Measurements from ENCODE around the gene EFNB3. TPM values are rescaled to one million over a fixed set of nuclear protein-coding genes. Genes with fewer than 3 reads are reported as not detected.

Gene EFNB3
- total RNA-seq, 1 donor from 2014 or later = 0.11 TPM

DNA sequence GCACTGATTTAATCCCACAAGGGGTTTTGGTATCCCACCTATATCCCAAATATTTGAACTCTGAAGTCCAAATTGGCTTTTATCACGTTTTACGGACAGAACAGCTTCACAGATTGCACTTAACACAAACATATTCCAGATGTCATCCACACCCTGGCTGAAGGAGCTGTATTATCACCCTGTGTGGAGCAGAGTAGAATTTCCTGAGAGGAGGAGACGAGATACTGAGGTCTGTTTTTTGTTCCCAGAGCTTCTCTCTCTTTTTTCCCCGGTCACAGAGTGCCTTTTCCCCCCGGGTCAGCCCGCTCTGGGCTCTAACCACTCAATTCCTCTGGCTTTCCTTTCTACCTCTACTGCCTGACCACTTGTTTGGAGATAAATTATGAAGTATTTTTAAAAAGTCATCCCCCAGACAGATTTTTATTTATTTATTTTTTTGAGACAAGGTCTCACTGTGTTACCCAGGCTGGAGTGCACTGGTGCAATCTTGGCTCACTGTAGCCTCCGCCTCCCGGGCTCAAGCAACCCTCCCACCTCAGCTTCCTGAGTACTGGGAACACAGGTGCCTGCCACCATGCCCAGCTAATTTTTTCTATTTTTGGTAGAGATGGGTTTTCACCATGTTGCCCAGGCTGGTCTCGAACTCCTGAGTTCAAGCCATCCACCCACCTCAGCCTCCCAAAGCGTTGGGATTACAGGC, 43.2 kb downstream of the EFNB3 start:
- peak; percentile 50 for ATAC-seq
- intact Hi-C loops (cut with DNase I) = no loop called here

DNA sequence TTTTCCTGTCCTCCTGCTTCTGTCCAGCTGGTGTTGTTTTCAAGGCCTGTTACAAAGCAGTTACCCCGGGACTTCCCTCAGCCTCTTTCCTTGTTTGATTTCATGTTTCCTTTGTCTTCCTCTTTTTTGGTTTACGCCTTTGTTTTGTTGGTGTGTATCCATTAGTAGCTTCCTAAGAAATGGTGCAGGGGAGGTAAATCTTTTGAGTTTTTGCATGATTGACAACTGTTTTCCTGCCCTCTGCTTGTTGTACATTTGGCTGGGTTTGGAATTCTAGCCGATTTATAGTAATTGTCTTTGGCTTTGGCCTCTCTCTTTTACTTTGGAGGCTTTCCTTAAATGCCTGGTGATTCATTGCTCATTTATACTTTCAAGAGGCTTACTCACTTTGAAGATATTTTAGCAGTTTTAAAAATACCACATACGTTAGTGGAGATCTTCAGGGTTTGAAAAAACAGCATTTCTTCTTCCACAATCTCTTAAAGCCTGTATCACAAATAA, 45.4 kb downstream of the EFNB3 start:
- ATAC-seq (no peak), DNase-seq (ENCODE audit: missing footprints) (no peak)
- intact Hi-C loops (cut with DNase I) = no loop called here

More for the DNA sequence above, 43.2 kb downstream of the EFNB3 start:
- DNase-seq (ENCODE audit: missing footprints) = no peak

DNA sequence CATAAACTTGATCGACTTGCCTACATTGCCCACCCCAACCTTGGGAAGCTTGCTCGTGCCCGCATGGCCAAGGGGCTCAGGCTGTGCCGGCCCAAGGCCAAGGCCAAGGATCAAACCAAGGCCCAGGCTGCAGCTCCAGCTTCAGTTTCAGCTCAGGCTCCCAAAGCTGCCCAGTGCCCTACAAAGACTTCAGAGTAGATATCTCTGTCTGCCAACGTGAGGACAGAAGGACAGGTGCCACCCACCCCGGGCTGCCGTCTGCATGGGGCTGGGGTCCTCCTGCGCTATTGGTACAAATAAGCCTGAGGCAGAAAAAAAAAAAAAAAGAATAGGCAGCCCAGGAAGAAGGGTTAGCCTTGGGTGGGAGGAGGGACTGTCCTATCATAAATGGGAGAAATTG, 49.7 kb downstream of the EFNB3 start:
- DNase-seq (ENCODE audit: missing footprints) (no peak), ATAC-seq (no peak)
- intact Hi-C loops (cut with DNase I) = no loop called here

DNA sequence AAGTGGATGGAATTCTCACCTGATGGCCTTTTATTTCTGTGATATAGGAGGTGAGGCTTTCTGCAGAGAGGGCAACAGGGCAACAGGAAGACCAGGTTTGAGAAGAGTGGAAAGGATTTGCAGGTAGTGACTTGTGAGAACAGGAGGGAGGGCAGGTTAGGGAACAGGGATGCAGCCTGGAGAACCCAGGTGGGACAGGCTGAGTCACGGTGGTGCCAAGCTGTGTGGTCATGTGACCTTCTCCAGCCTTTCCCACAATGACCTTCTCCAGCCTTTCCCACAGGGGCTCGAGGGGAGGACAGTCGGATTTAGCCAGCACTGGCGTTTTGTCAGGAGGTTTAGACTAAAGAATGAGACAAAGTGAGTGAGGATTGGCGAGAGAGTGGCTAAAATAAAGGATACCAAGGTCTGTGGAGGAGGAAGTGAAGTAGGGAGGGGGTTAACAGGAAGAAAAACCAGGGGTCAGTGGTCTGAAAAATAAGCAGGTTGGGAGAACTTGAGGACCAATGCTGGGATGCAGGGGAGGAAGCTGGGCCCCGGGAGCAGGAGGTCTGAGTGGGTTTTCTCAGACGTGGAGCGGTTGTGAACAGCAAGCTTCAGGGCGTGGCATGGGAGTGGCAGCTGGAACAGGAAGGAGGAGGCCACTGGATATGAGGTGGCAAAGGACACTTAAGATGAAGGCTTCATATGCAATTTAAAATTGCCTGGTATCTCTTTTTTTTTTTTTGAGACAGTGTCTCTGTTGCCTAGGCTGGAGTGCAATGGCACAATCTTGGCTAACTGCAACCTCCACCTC, 50.3 kb downstream of the EFNB3 start:
- ATAC-seq (no peak), DNase-seq (ENCODE audit: missing footprints) (no peak)
- intact Hi-C loops (cut with DNase I) = no loop called here

DNA sequence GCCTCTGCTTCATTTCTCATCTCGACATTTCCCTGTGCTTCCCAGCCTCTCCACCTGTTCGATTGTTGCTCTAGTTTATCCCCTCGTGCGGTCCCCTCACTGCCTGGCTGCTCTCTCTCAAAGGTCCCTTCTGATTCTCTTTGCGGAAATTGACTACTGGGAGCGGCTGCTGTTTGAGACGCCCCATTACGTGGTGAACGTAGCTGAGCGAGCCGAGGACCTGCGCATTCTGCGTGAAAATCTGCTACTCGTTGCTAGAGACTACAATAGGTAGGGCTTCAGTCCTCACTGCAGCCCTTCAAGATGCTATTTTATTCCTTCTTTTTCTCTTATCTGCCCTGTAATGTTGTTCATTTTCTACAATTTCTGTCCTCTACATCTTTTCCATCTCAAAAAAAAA, 52.0 kb downstream of the EFNB3 start:
- intact Hi-C loops (cut with DNase I) = no loop called here
- ATAC-seq (no peak), DNase-seq (ENCODE audit: missing footprints) (no peak)

Other genes with a start within 250 kb of the EFNB3 start
- gene ZBTB4, start 225.6 kb upstream of the EFNB3 start, total RNA-seq = 62.1 TPM
- not detected for gene SLC35G6, start 223.8 kb upstream of the EFNB3 start, total RNA-seq
- 36.4 TPM for gene POLR2A, start 220.8 kb upstream of the EFNB3 start, total RNA-seq
- gene TNFSF12, start 156.1 kb upstream of the EFNB3 start, total RNA-seq = 41.7 TPM
- 13.5 TPM for gene TNFSF13, start 146.5 kb upstream of the EFNB3 start, total RNA-seq
- gene SENP3, start 143.3 kb upstream of the EFNB3 start, total RNA-seq = 33.0 TPM
- 40.4 TPM for gene CD68, start 125.6 kb upstream of the EFNB3 start, total RNA-seq
- gene MPDU1, start 121.3 kb upstream of the EFNB3 start, total RNA-seq = 32.0 TPM
- gene SOX15, start 115.1 kb upstream of the EFNB3 start, total RNA-seq = 0.89 TPM
- gene FXR2, start 90.3 kb upstream of the EFNB3 start, total RNA-seq = 103 TPM
- gene SAT2, start 77.4 kb upstream of the EFNB3 start, total RNA-seq = 78.9 TPM
- 0.35 TPM for gene SHBG, start 75.1 kb upstream of the EFNB3 start, total RNA-seq
- 3.8 TPM for gene ATP1B2, start 54.3 kb upstream of the EFNB3 start, total RNA-seq
- gene TP53, start 17.7 kb upstream of the EFNB3 start, total RNA-seq = 15.4 TPM
- gene WRAP53, start 16.7 kb upstream of the EFNB3 start, total RNA-seq = 5.6 TPM
- gene DNAH2, start 12.5 kb downstream of the EFNB3 start, total RNA-seq = not detected
- 25.0 TPM for gene KDM6B, start 129.0 kb downstream of the EFNB3 start, total RNA-seq
- 35.4 TPM for gene TMEM88, start 149.9 kb downstream of the EFNB3 start, total RNA-seq
- 105 TPM for gene NAA38, start 152.4 kb downstream of the EFNB3 start, total RNA-seq
- 21.7 TPM for gene CYB5D1, start 152.8 kb downstream of the EFNB3 start, total RNA-seq
- 18.0 TPM for gene CHD3, start 183.6 kb downstream of the EFNB3 start, total RNA-seq
- gene RNF227, start 211.1 kb downstream of the EFNB3 start, total RNA-seq = 0.70 TPM
- gene KCNAB3, start 224.7 kb downstream of the EFNB3 start, total RNA-seq = 0.32 TPM
- gene TRAPPC1, start 226.7 kb downstream of the EFNB3 start, total RNA-seq = 118 TPM
- 9.6 TPM for gene CNTROB, start 227.0 kb downstream of the EFNB3 start, total RNA-seq